ENCODE measurements around the gene CDC42BPA. TPM values are rescaled to one million over a fixed set of nuclear protein-coding genes. Genes with fewer than 3 reads are reported as not detected.

The CDC42BPA gene
- polyA plus RNA-seq, 3 donors = 0.20 to 0.45 (median 0.39) TPM

- Mint-ChIP-seq H3K27me3 (ENCODE audit: low read depth in 3 of 3) (peaks cover 0 to 1% (median 0%) of the 10 kb centered on the region in 3 donors), H3K27ac (no peak overlapping the region), H3K4me3 (no peak overlapping the region), H3K36me3 (no peaks in the 10 kb centered on the region), H3K9me3 (no peaks in the 10 kb centered on the region), H3K4me1 (no peaks in the 10 kb centered on the region)
- H3K36me3 ChIP-seq (replicated peaks in 1 of 2; ENCODE audit: control insufficient read depth in 1 of 2, insufficient read depth in 2 of 2, low read length in 2 of 2) = no peaks in the 10 kb centered on the region
- TF ChIP-seq CTCF (IDR thresholded peaks at IDR 0.05) = no peak
- intact Hi-C loops (cut with micrococcal nuclease) = no loop called here
- H3K27ac ChIP-seq (ENCODE audit: low read depth in 1 of 2, low read length in 2 of 2) = no peak overlapping the region
- H3K27me3 ChIP-seq (ENCODE audit: control insufficient read depth in 2 of 2, insufficient read depth in 2 of 2, low read length in 2 of 2) = no peaks in the 10 kb centered on the region
- H3K9ac ChIP-seq (ENCODE audit: insufficient read depth, low read length, poor library complexity, severe bottlenecking) = no peak overlapping the region
- DNase-seq = no peak
- no peaks in the 10 kb centered on the region for H4K20me1 ChIP-seq (ENCODE audit: insufficient read depth, low read length)
- H2AFZ ChIP-seq (ENCODE audit: insufficient read depth, low read depth, low read length, poor library complexity, severe bottlenecking) = no peak overlapping the region
- H3K4me2 ChIP-seq (replicated peaks; ENCODE audit: extremely low read depth, low read length, poor library complexity, severe bottlenecking) = no peak overlapping the region
- no peak overlapping the region for H3K4me3 ChIP-seq (replicated peaks in 1 of 3; ENCODE audit: low read depth in 2 of 3, low read length in 3 of 3)
- H3K4me1 ChIP-seq (ENCODE audit: control insufficient read depth in 1 of 2, insufficient read depth in 2 of 2, low read length in 2 of 2) = no peaks in the 10 kb centered on the region
- no peaks in the 10 kb centered on the region for H3K79me2 ChIP-seq (ENCODE audit: insufficient read depth, low read length)
- H3K9me3 ChIP-seq (replicated peaks in 1 of 2; ENCODE audit: control insufficient read depth in 1 of 2, insufficient read depth in 1 of 2, low read length in 2 of 2) = no peaks in the 10 kb centered on the region
These were observed 107.7 kb downstream of the CDC42BPA start for GRCh38 chr1:227210604-227211003.

DNA sequence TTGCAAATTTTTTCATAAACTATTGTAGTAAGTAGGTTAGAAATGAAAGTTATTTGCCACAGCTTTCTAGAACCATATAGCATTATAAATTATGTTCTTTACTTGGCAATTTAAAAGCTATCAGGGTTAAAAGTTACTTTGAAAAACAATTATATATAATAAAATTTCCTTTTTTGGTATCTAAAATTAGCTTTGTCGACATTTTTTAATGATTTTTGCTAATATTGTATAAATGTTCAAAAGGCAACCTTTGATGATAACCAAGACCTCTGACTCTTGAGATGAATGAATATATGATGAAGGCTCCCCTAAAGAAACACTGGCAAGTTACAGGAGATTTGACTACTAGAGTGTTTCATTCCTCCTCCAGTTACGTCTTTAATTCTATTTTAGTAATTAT, 121.2 kb downstream of the CDC42BPA start:
- no peak for DNase-seq
- Histone ChIP-seq H3K4me2 (replicated peaks; ENCODE audit: extremely low read depth, low read length, poor library complexity, severe bottlenecking) (no peak overlapping the region), H4K20me1 (ENCODE audit: insufficient read depth, low read length) (no peaks in the 10 kb centered on the region), H3K9ac (ENCODE audit: insufficient read depth, low read length, poor library complexity, severe bottlenecking) (no peak overlapping the region), H2AFZ (ENCODE audit: insufficient read depth, low read depth, low read length, poor library complexity, severe bottlenecking) (no peak overlapping the region), H3K27ac (ENCODE audit: low read depth in 1 of 2, low read length in 2 of 2) (no peak overlapping the region), H3K79me2 (ENCODE audit: insufficient read depth, low read length) (no peaks in the 10 kb centered on the region), H3K27me3 (ENCODE audit: control insufficient read depth in 2 of 2, insufficient read depth in 2 of 2, low read length in 2 of 2) (no peaks in the 10 kb centered on the region), H3K9me3 (replicated peaks in 1 of 2; ENCODE audit: control insufficient read depth in 1 of 2, insufficient read depth in 1 of 2, low read length in 2 of 2) (no peaks in the 10 kb centered on the region), H3K4me1 (ENCODE audit: control insufficient read depth in 1 of 2, insufficient read depth in 2 of 2, low read length in 2 of 2) (no peaks in the 10 kb centered on the region), H3K36me3 (replicated peaks in 1 of 2; ENCODE audit: control insufficient read depth in 1 of 2, insufficient read depth in 2 of 2, low read length in 2 of 2) (no peaks in the 10 kb centered on the region), H3K4me3 (replicated peaks in 1 of 3; ENCODE audit: low read depth in 2 of 3, low read length in 3 of 3) (no peak overlapping the region)
- H3K4me1 Mint-ChIP-seq = no peaks in the 10 kb centered on the region
- intact Hi-C loops (cut with micrococcal nuclease) = no loop called here
- no CpG with 5 or more reads among the region's 2 CpGs for WGBS (ENCODE audit: insufficient coverage)
- H3K9me3 Mint-ChIP-seq = peaks cover 0 to 2% (median 0%) of the 10 kb centered on the region in 7 donors
- no peaks in the 10 kb centered on the region for H3K36me3 Mint-ChIP-seq
- no peak overlapping the region for H3K27ac Mint-ChIP-seq
- H3K4me3 Mint-ChIP-seq = no peak overlapping the region
- H3K27me3 Mint-ChIP-seq (ENCODE audit: low read depth in 3 of 3) = no peaks in the 10 kb centered on the region
- no peak for TF ChIP-seq CTCF (IDR thresholded peaks at IDR 0.05)
